ENCODE data around the gene ARF4.

GRCh38 chr3:57530071-57530608 is 67.0 kb downstream of the ARF4 start:
- no peak for TF ChIP-seq CTCF (IDR thresholded peaks at IDR 0.05)
- no peak for TF ChIP-seq POLR2AphosphoS5 (IDR thresholded peaks at IDR 0.05)
- TF ChIP-seq POLR2A (IDR thresholded peaks at IDR 0.05) = no peak

Data from gastroesophageal sphincter (tissue), 3 donors.